B cell (primary cell): ENCODE measurements around the gene HOXC4. TPM values are rescaled to one million over a fixed set of nuclear protein-coding genes. Genes with fewer than 3 reads are reported as not detected.

Experiments used
- ATAC-seq: fragments of 200-7000 bp; cut with Tn5 transposase; one replicate; pipeline ENCODE4 v1.10.0; 2021; ENCODE audit warnings: low read depth, mild to moderate bottlenecking, moderate number of reproducible peaks, moderate library complexity
- CTCF ChIA-PET: fragments of 350-600 bp; sonication (Branson Sonifier 250); formaldehyde crosslinking; loops from one replicate; lab custom pipeline; 2021; ENCODE audit warnings: antibody characterized with exemption, inconsistent platforms; lab: Charles Lee
- POLR2A ChIA-PET: fragments of 350-600 bp; sonication (Branson Sonifier 250); formaldehyde crosslinking; loops from one replicate; lab custom pipeline; 2021; ENCODE audit warnings: antibody characterized with exemption; lab: Charles Lee
- DNase-seq: peaks from one replicate; pipeline ENCODE4 v3.0.0; 2013
- H2AFZ ChIP-seq: 2 replicates; pipeline ENCODE4 v1.6.1; 2012; ENCODE audit warnings: mild to moderate bottlenecking, low read depth, low read length; ENCODE audit not compliant: insufficient read depth, poor library complexity, severe bottlenecking
- H3K27ac ChIP-seq, 2 donors: 1 replicate in 1 of 2; 2 replicates in 1 of 2; pipeline ENCODE4 v1.5.1; 2012 to 2013; ENCODE audit warnings: low read length in 2 of 2, mild to moderate bottlenecking in 2 of 2, moderate library complexity in 1 of 2
- H3K27me3 ChIP-seq, 4 experiments: fragments of 200-600 bp in 1 of 4; sonication (generic) in 1 of 4; replicated peaks in 1 of 4; 1 replicate in 2 of 4; 2 replicates in 2 of 4; pipeline versions ENCODE4 v1.6.1 to v1.7.0; 2013 to 2016; ENCODE audit warnings: low read length in 3 of 4, mild to moderate bottlenecking in 2 of 4, mixed read lengths in 1 of 4, moderate library complexity in 1 of 4; ENCODE audit not compliant: insufficient read depth in 4 of 4, control insufficient read depth in 3 of 4; ENCODE audit errors: control extremely low read depth in 1 of 4
- H3K36me3 ChIP-seq, 2 experiments: replicated peaks in 1 of 2; 1 replicate in 1 of 2; 2 replicates in 1 of 2; pipeline versions ENCODE4 v1.6.1 to v1.7.1; 2013; ENCODE audit warnings: low read length in 1 of 2; ENCODE audit not compliant: insufficient read depth in 2 of 2, control insufficient read depth in 1 of 2; ENCODE audit errors: control extremely low read depth in 1 of 2, extremely low read depth in 1 of 2
- H3K4me1 ChIP-seq, 2 donors: fragments of 200-600 bp in 1 of 2; sonication (generic) in 1 of 2; 1 replicate in 1 of 2; 2 replicates in 1 of 2; pipeline versions ENCODE4 v1.5.1 to v1.6.1; 2013 to 2017; ENCODE audit warnings: low read length in 2 of 2; ENCODE audit not compliant: control insufficient read depth in 2 of 2, insufficient read depth in 2 of 2
- H3K4me2 ChIP-seq: replicated peaks from 2 replicates; pipeline ENCODE3; 2012; ENCODE audit warnings: mild to moderate bottlenecking, low read depth, low read length; ENCODE audit not compliant: poor library complexity, severe bottlenecking
- H3K4me3 ChIP-seq, 5 experiments: fragments of 200-600 bp in 1 of 5; sonication (generic) in 1 of 5; 1 replicate in 3 of 5; 2 replicates in 2 of 5; pipeline versions ENCODE4 v1.5.1 to v1.7.0; 2011 to 2016; ENCODE audit warnings: low read length in 4 of 5, mild to moderate bottlenecking in 4 of 5, low read depth in 2 of 5, control low read depth in 1 of 5, moderate library complexity in 1 of 5; ENCODE audit not compliant: insufficient read depth in 1 of 5; ENCODE audit errors: control extremely low read depth in 1 of 5, extremely low read depth in 1 of 5
- H3K79me2 ChIP-seq: fragments of 200-600 bp; sonication (generic); one replicate; pipeline ENCODE4 v1.6.0; 2016; ENCODE audit warnings: low read length; ENCODE audit not compliant: control insufficient read depth, insufficient read depth
- H3K9ac ChIP-seq: fragments of 200-600 bp; sonication (generic); 2 replicates; pipeline ENCODE4 v1.6.1; 2017; ENCODE audit warnings: mild to moderate bottlenecking, low read length, moderate library complexity
- H3K9me3 ChIP-seq, 3 donors: one replicate each; pipeline versions ENCODE4 v1.6.1 to v1.7.1; 2013; ENCODE audit warnings: low read length in 2 of 3; ENCODE audit not compliant: control insufficient read depth in 2 of 3, insufficient read depth in 1 of 3; ENCODE audit errors: control extremely low read depth in 1 of 3
- H4K20me1 ChIP-seq: 2 replicates; pipeline ENCODE4 v1.6.0; 2012; ENCODE audit warnings: mild to moderate bottlenecking, low read length; ENCODE audit not compliant: insufficient read depth, control insufficient read depth, poor library complexity, severe bottlenecking
- H3K27ac Mint-ChIP-seq: one replicate; pipeline ENCODE4 v1.8.0; 2021; ENCODE audit warnings: mixed read lengths
- H3K27me3 Mint-ChIP-seq: one replicate; pipeline ENCODE4 v1.8.0; 2021; ENCODE audit warnings: mixed read lengths
- H3K4me1 Mint-ChIP-seq: one replicate; pipeline ENCODE4 v1.8.0; 2021; ENCODE audit warnings: mixed read lengths
- H3K4me3 Mint-ChIP-seq: one replicate; pipeline ENCODE4 v1.8.0; 2021; ENCODE audit warnings: mixed read lengths
- H3K9me3 Mint-ChIP-seq: one replicate; pipeline ENCODE4 v1.8.0; 2022; ENCODE audit warnings: mixed read lengths; ENCODE audit not compliant: insufficient read depth
- EZH2 ChIP-seq: IDR thresholded peaks from 2 replicates; pipeline ENCODE4 v1.6.1; 2012; ENCODE audit warnings: borderline replicate concordance, low read depth, mild to moderate bottlenecking, moderate library complexity, low read length; ENCODE audit not compliant: insufficient read depth, poor library complexity, severe bottlenecking
- WGBS: methylation state at CpG from one replicate; pipeline ENCODE4 v1.1.5; 2013; ENCODE audit warnings: missing lambda C conversion rate; ENCODE audit not compliant: insufficient coverage; 5-methylcytosine and 5-hydroxymethylcytosine counted together
- intact Hi-C: fragments of 100-400 bp; cut with micrococcal nuclease; formaldehyde crosslinking; loops from one replicate; pipeline ENCODE4 v1.10.0; 2022
- polyA plus RNA-seq: library from polyadenylated mRNA; depleted of rRNA; stranded (reverse); fragments of >200 nt; gene quantifications from 2 replicates; pipeline ENCODE4 v1.2.3, GENCODE V29; 2012
- total RNA-seq, 2 donors: library from RNA; stranded (reverse); fragments of 120-200 nt in 1 of 2; gene quantifications; 1 replicate in 1 of 2; 2 replicates in 1 of 2; pipeline versions ENCODE4 v1.2.3 to v1.2.4, GENCODE V29; 2013 to 2022
- TF ChIP-seq, protein P1 (sequence below): fragments of 200-600 bp; IDR thresholded peaks from one replicate; pipeline ENCODE4 v1.8.0; 2022; ENCODE audit warnings: antibody characterized with exemption, mild to moderate bottlenecking

Gene HOXC4
- total and polyA plus RNA-seq, 2 donors (not counting 1 experiment from before 2014, with no cell fraction given), result 4.3 to 6.5 TPM

- Histone ChIP-seq H3K27ac (no peak overlapping the region), H3K79me2 (no peaks in the 10 kb centered on the region), H3K9ac (no peak overlapping the region), H3K9me3 (peaks cover 0 to 52% (median 0%) of the 10 kb centered on the region in 3 donors), H3K27me3 (peaks cover 0 to 95% (median 79%) of the 10 kb centered on the region in 4 experiments), H3K4me2 (no peak overlapping the region), H3K4me1 (peaks cover 28 to 57% of the 10 kb centered on the region in 2 donors), H3K4me3 (no peak overlapping the region), H4K20me1 (no peaks in the 10 kb centered on the region), H2AFZ (no peak overlapping the region), H3K36me3 (no peaks in the 10 kb centered on the region)
- ChIA-PET POLR2A (interaction anchor here (0.6 kb wide), 1 partner anchor 50 kb away, joined by 6 read pairs; no protein-coding TSS in a partner anchor), CTCF (interaction anchor here (0.6 to 6.4 kb wide), 12 partner anchors 13 to 293 kb away, joined by 3 to 159 read pairs (median 4); partner anchors contain the start of gene HOXC5)
- H3K27me3 Mint-ChIP-seq, result peaks cover 71% of the 10 kb centered on the region
- H3K4me1 Mint-ChIP-seq, result peaks cover 20% of the 10 kb centered on the region
- WGBS, result 24% methylated on average over 10 of the region's 20 CpGs
- no peak overlapping the region for H3K4me3 Mint-ChIP-seq
- no peak for ATAC-seq
- intact Hi-C loops, result loop anchor here (10.0 kb wide), 1 partner anchor 361 kb away; the partner anchor contains the start of gene GPR84
- H3K9me3 Mint-ChIP-seq, result no peaks in the 10 kb centered on the region
- H3K27ac Mint-ChIP-seq, result no peak overlapping the region
- TF ChIP-seq, protein P1, sequence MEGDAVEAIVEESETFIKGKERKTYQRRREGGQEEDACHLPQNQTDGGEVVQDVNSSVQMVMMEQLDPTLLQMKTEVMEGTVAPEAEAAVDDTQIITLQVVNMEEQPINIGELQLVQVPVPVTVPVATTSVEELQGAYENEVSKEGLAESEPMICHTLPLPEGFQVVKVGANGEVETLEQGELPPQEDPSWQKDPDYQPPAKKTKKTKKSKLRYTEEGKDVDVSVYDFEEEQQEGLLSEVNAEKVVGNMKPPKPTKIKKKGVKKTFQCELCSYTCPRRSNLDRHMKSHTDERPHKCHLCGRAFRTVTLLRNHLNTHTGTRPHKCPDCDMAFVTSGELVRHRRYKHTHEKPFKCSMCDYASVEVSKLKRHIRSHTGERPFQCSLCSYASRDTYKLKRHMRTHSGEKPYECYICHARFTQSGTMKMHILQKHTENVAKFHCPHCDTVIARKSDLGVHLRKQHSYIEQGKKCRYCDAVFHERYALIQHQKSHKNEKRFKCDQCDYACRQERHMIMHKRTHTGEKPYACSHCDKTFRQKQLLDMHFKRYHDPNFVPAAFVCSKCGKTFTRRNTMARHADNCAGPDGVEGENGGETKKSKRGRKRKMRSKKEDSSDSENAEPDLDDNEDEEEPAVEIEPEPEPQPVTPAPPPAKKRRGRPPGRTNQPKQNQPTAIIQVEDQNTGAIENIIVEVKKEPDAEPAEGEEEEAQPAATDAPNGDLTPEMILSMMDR, result no peak
- TF ChIP-seq EZH2, result no peak
- DNase-seq, result no peak
Measured at GRCh38 chr12:54004063-54004840, 49.4 kb upstream of the HOXC4 start.
